IMR-90 (cell line): ENCODE results near the gene FOXP1. TPM values are rescaled to one million over a fixed set of nuclear protein-coding genes. Genes with fewer than 3 reads are reported as not detected.

Experiments used
- ATAC-seq: fragments of 200-7000 bp; cut with Tn5 transposase; 2 replicates; pipeline ENCODE4 v1.9.1; 2020; ENCODE audit warnings: low read depth, mild to moderate bottlenecking, moderate library complexity
- BruUV-seq: library from RNA; stranded (reverse); fragments of 400-500 nt; replicated peaks from 2 replicates; lab custom pipeline; 2021; lab: Mats Ljungman, UMichigan
- CTCF ChIA-PET: fragments of 300-600 bp; formaldehyde crosslinking; extraction: SDS; loops from one replicate; lab custom pipeline; 2021; ENCODE audit warnings: antibody characterized with exemption; lab: Yijun Ruan, JAX
- POLR2A ChIA-PET: fragments of 300-600 bp; sonication (Branson Sonifier 250); formaldehyde crosslinking; loops from one replicate; lab custom pipeline; 2022; ENCODE audit warnings: antibody characterized with exemption; ENCODE audit not compliant: unreplicated experiment; lab: Charles Lee
- DNase-seq: peaks from one replicate; pipeline ENCODE4 v3.0.0; 2013
- H2AFZ ChIP-seq: replicated peaks from 2 replicates; pipeline ENCODE3; 2013; ENCODE audit warnings: low read length, mild to moderate bottlenecking; ENCODE audit not compliant: poor library complexity
- H2AK5ac ChIP-seq: 2 replicates; pipeline ENCODE4 v1.6.1; 2013; ENCODE audit warnings: low read depth, low read length, inconsistent platforms
- H2AK9ac ChIP-seq: replicated peaks from 2 replicates; pipeline ENCODE3; 2013; ENCODE audit warnings: mild to moderate bottlenecking, low read depth, low read length, moderate library complexity; ENCODE audit not compliant: poor library complexity
- H2BK120ac ChIP-seq: 2 replicates; pipeline ENCODE4 v1.6.1; 2013; ENCODE audit warnings: low read depth, low read length, inconsistent platforms
- H2BK15ac ChIP-seq: 3 replicates; pipeline ENCODE4 v1.6.1; 2013; ENCODE audit warnings: low read depth, low read length, inconsistent platforms
- H2BK20ac ChIP-seq: 2 replicates; pipeline ENCODE4 v1.6.1; 2013; ENCODE audit warnings: low read depth, mild to moderate bottlenecking, inconsistent platforms, low read length, moderate library complexity
- H2BK5ac ChIP-seq: 2 replicates; pipeline ENCODE4 v1.6.1; 2013; ENCODE audit warnings: mild to moderate bottlenecking, low read depth, low read length, inconsistent platforms; ENCODE audit not compliant: poor library complexity, severe bottlenecking
- H3K14ac ChIP-seq: replicated peaks from 2 replicates; pipeline ENCODE4 v1.6.1; 2013; ENCODE audit warnings: low read depth, low read length, inconsistent platforms
- H3K18ac ChIP-seq: 2 replicates; pipeline ENCODE4 v1.6.1; 2013; ENCODE audit warnings: low read depth, low read length, control low read depth
- H3K23ac ChIP-seq: 2 replicates; pipeline ENCODE4 v1.6.1; 2013; ENCODE audit warnings: low read depth, low read length, inconsistent platforms
- H3K27ac ChIP-seq: 2 replicates; pipeline ENCODE4 v1.5.1; 2013; ENCODE audit warnings: mild to moderate bottlenecking, control low read depth, low read length; ENCODE audit not compliant: insufficient read depth
- H3K27me3 ChIP-seq: 2 replicates; pipeline ENCODE4 v1.6.1; 2013; ENCODE audit warnings: low read length; ENCODE audit not compliant: control insufficient read depth, insufficient read depth
- H3K36me3 ChIP-seq: 2 replicates; pipeline ENCODE4 v1.6.1; 2013; ENCODE audit warnings: low read length, mixed read lengths; ENCODE audit not compliant: control insufficient read depth, insufficient read depth
- H3K4ac ChIP-seq: 2 replicates; pipeline ENCODE4 v1.6.1; 2013; ENCODE audit warnings: low read depth, low read length, inconsistent platforms
- H3K4me1 ChIP-seq: 2 replicates; pipeline ENCODE4 v1.6.1; 2013; ENCODE audit warnings: low read length, mixed read lengths; ENCODE audit not compliant: control insufficient read depth, insufficient read depth
- H3K4me2 ChIP-seq: 2 replicates; pipeline ENCODE4 v1.6.1; 2013; ENCODE audit warnings: low read depth, mild to moderate bottlenecking, control low read depth, low read length, moderate library complexity
- H3K4me3 ChIP-seq: 2 replicates; pipeline ENCODE4 v1.5.1; 2013; ENCODE audit warnings: low read depth, mild to moderate bottlenecking, control low read depth, low read length, moderate library complexity; ENCODE audit not compliant: insufficient read depth
- H3K56ac ChIP-seq: 2 replicates; pipeline ENCODE4 v1.6.1; 2013; ENCODE audit warnings: low read length, inconsistent platforms; ENCODE audit not compliant: insufficient read depth; ENCODE audit errors: extremely low read depth
- H3K79me1 ChIP-seq, 2 experiments: 2 replicates each; pipeline ENCODE4 v1.6.1; 2013; ENCODE audit warnings: low read length in 2 of 2, inconsistent platforms in 1 of 2, low read depth in 1 of 2
- H3K9ac ChIP-seq: 2 replicates; pipeline ENCODE4 v1.6.1; 2013; ENCODE audit warnings: low read depth, low read length, control low read depth
- H3K9me1 ChIP-seq: 2 replicates; pipeline ENCODE4 v1.6.1; 2013; ENCODE audit warnings: low read length, inconsistent platforms; ENCODE audit not compliant: insufficient read depth
- H3K9me3 ChIP-seq: 2 replicates; pipeline ENCODE4 v1.6.1; 2013; ENCODE audit warnings: low read length; ENCODE audit not compliant: control insufficient read depth, insufficient read depth
- H4K20me1 ChIP-seq: 2 replicates; pipeline ENCODE4 v1.6.1; 2013; ENCODE audit warnings: low read length, inconsistent platforms; ENCODE audit not compliant: insufficient read depth
- H4K5ac ChIP-seq: 2 replicates; pipeline ENCODE4 v1.6.1; 2013; ENCODE audit warnings: mild to moderate bottlenecking, low read depth, low read length, control low read depth
- H4K8ac ChIP-seq, 2 experiments: 2 replicates each; pipeline ENCODE4 v1.6.1; 2013; ENCODE audit warnings: low read depth in 2 of 2, low read length in 2 of 2, control low read depth in 1 of 2, inconsistent platforms in 1 of 2
- H4K91ac ChIP-seq: 2 replicates; pipeline ENCODE4 v1.6.1; 2013; ENCODE audit warnings: low read depth, low read length, inconsistent platforms; ENCODE audit not compliant: insufficient read depth
- CEBPB ChIP-seq: IDR thresholded peaks from 2 replicates; pipeline ENCODE4 v1.6.1; 2012; ENCODE audit warnings: low read depth, low read length, improper control_type of control experiment
- MAFK ChIP-seq: IDR thresholded peaks from 2 replicates; pipeline ENCODE4 v1.6.1; 2012; ENCODE audit warnings: low read depth, low read length, improper control_type of control experiment
- POLR2A ChIP-seq: IDR thresholded peaks from 2 replicates; pipeline ENCODE4 v1.6.1; 2012; ENCODE audit warnings: mild to moderate bottlenecking, low read depth, low read length
- RCOR1 ChIP-seq: IDR thresholded peaks from 2 replicates; pipeline ENCODE4 v1.6.1; 2012; ENCODE audit warnings: mild to moderate bottlenecking, low read length, improper control_type of control experiment; ENCODE audit not compliant: insufficient replicate concordance
- RFX5 ChIP-seq: IDR thresholded peaks from 2 replicates; pipeline ENCODE4 v1.8.0; 2012; ENCODE audit warnings: low read depth, mild to moderate bottlenecking, low read length, moderate library complexity
- SMC3 ChIP-seq: fragments of 150-350 bp; IDR thresholded peaks from 2 replicates; pipeline ENCODE4 v1.6.1; 2016; ENCODE audit warnings: low read depth, mild to moderate bottlenecking, antibody characterized with exemption, low read length, moderate library complexity
- WGBS, 2 experiments: methylation state at CpG; one replicate each; pipeline versions ENCODE4 v1.1.5 to v1.1.7; 2013; ENCODE audit warnings: missing lambda C conversion rate in 2 of 2; ENCODE audit not compliant: insufficient read length in 1 of 2; ENCODE audit errors: extremely low coverage in 2 of 2; 5-methylcytosine and 5-hydroxymethylcytosine counted together
- dilution Hi-C: fragments of 300-500 bp; cut with HindIII; formaldehyde crosslinking; loops from one replicate; pipeline ENCODE4 v1.14.3; 2018; ENCODE audit warnings: low sequenced_read_pairs; ENCODE audit not compliant: unreplicated experiment
- in situ Hi-C: fragments of 300-500 bp; cut with MboI; formaldehyde crosslinking; loops from 3 replicates; pipeline ENCODE4 v1.14.3; 2019; ENCODE audit warnings: low sequenced_read_pairs, inconsistent platforms, mixed read lengths
- intact Hi-C: fragments of 100-400 bp; cut with micrococcal nuclease; formaldehyde crosslinking; loops from 2 replicates; pipeline ENCODE4 v1.10.0; 2022
- polyA plus RNA-seq, 3 experiments: library from polyadenylated mRNA; depleted of rRNA; stranded (reverse); fragments of >200 nt; gene quantifications; 2 replicates each; pipeline ENCODE4 v1.2.3, GENCODE V29; 2012; ENCODE audit warnings: low replicate concordance in 1 of 3
- total RNA-seq: library from RNA; depleted of rRNA; stranded (reverse); fragments of >200 nt; gene quantifications from 2 replicates; pipeline ENCODE4 v1.2.3, GENCODE V29; 2012
- TF ChIP-seq, protein P1 (sequence below): fragments of 150-350 bp; IDR thresholded peaks from 2 replicates; pipeline ENCODE4 v1.6.1; 2017; ENCODE audit warnings: mild to moderate bottlenecking, antibody characterized with exemption, low read length, low read depth
- TF ChIP-seq, protein P2 (sequence below): fragments of 150-350 bp; IDR thresholded peaks from 2 replicates; pipeline ENCODE4 v1.6.1; 2016; ENCODE audit warnings: low read depth, mild to moderate bottlenecking, low read length, moderate library complexity, borderline replicate concordance

FOXP1 gene
- total and polyA plus RNA-seq, 2 of the 4 experiments (the other 2 are of a cell fraction): 37.0 to 132 TPM

DNA sequence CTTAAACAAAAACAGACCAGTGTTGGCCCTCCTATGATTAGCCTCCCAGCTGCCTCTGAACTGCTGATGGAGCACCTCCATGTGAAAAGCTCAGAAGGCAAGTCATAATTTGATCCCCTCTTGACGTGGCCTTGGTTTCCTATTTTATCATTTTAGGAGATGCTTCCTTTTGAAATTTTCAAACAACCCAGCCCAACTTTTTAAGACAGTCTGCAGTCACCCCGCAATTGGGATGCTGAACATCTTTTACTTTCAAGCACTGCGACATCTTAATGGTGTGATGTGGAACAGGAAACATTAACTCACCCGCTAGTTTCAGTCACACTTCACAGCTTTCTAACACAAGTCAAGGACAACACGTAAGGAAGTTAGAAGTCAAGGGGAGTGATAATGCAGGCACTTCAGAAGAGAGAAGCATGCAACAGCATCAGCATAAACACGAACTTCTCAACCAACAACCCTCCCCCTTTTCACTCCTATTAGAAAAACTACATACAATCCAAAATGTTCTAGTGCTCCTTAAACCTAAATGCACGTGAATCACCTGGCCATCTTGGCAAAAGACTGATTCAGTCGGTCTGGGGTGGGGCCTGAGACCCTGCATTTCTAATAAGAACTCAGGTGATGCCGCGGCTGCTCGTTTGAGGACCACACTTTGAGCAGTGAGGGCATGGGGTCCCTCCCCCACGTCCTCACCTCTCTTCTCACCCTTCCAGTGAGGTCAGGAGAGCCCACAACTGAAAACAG is 161.5 kb downstream of the FOXP1 start (continued):
- no peak for TF ChIP-seq CEBPB

DNA sequence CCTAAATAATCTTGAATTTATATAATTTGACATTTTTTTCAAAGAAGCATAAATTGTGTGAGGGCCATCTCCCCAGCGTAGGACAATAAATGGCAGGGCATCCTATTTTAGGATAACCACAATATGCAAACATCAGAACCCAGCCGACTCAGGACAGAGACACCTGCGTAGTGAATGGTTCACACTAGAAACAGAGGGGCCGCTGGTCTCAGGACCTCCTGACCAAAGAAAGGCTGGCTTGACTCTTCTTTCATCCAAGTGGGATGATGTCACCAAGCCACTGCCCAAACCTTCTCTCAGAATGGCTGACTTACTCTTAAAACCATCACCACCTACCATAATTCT is 162.1 kb downstream of the FOXP1 start:
- no peak overlapping the region for H3K4me3 ChIP-seq
- H3K36me3 ChIP-seq: no peaks in the 10 kb centered on the region
- H3K27ac ChIP-seq: no peak overlapping the region
- no peak overlapping the region for H3K56ac ChIP-seq
- H3K27me3 ChIP-seq: no peaks in the 10 kb centered on the region
- intact Hi-C loops (no loop called here), in situ Hi-C loops (no loop called here), dilution Hi-C loops (no loop called here)
- H3K9me1 ChIP-seq: peaks cover 8% of the 10 kb centered on the region
- H3K79me1 ChIP-seq: peaks cover 23 to 59% of the 10 kb centered on the region in 2 experiments
- ChIA-PET CTCF (interaction anchor here (0.6 kb wide), 1 partner anchor 100 kb away, joined by 4 read pairs; no protein-coding TSS in a partner anchor), POLR2A (no interaction called here)
- no peak overlapping the region for H3K23ac ChIP-seq
- H3K14ac ChIP-seq: no peak overlapping the region
- no peak overlapping the region for H2BK15ac ChIP-seq
- no TSS peak for BruUV-seq
- no peak overlapping the region for H2AFZ ChIP-seq
- H3K4me2 ChIP-seq: no peak overlapping the region
- no peak overlapping the region for H2AK5ac ChIP-seq
- no peak overlapping the region for H2AK9ac ChIP-seq
- ATAC-seq (no peak), DNase-seq (no peak)
- H2BK5ac ChIP-seq: no peak overlapping the region
- H3K4me1 ChIP-seq: no peaks in the 10 kb centered on the region
- H3K9me3 ChIP-seq: no peaks in the 10 kb centered on the region
- no peak overlapping the region for H2BK120ac ChIP-seq
- WGBS, 2 experiments: 100% methylated on average over 2 of the region's 4 CpGs; no CpG with 5 or more reads in 1 of the 2 experiments
- H4K8ac ChIP-seq: no peak overlapping the region
- H4K20me1 ChIP-seq: 0 out of 2 replicates have a peak, but pooled peaks cover 2% of the 10 kb centered on the region
- no peak for TF ChIP-seq CEBPB
- no peak for TF ChIP-seq MAFK
- no peak for TF ChIP-seq SMC3
- TF ChIP-seq, protein P1, sequence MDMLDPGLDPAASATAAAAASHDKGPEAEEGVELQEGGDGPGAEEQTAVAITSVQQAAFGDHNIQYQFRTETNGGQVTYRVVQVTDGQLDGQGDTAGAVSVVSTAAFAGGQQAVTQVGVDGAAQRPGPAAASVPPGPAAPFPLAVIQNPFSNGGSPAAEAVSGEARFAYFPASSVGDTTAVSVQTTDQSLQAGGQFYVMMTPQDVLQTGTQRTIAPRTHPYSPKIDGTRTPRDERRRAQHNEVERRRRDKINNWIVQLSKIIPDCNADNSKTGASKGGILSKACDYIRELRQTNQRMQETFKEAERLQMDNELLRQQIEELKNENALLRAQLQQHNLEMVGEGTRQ: no peak
- no peak for TF ChIP-seq RFX5
- TF ChIP-seq RCOR1: no peak
- TF ChIP-seq POLR2A: no peak
- TF ChIP-seq, protein P2, sequence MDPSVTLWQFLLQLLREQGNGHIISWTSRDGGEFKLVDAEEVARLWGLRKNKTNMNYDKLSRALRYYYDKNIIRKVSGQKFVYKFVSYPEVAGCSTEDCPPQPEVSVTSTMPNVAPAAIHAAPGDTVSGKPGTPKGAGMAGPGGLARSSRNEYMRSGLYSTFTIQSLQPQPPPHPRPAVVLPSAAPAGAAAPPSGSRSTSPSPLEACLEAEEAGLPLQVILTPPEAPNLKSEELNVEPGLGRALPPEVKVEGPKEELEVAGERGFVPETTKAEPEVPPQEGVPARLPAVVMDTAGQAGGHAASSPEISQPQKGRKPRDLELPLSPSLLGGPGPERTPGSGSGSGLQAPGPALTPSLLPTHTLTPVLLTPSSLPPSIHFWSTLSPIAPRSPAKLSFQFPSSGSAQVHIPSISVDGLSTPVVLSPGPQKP: no peak
- no peak overlapping the region for H2BK20ac ChIP-seq
- H4K91ac ChIP-seq: no peak overlapping the region
- no peak overlapping the region for H3K4ac ChIP-seq
- H3K9ac ChIP-seq: no peak overlapping the region
- H4K5ac ChIP-seq: no peak overlapping the region
- H3K18ac ChIP-seq: no peak overlapping the region
